Cardiac fibroblast (primary cell): ENCODE data around the gene POLE3.
A peak's percentile ranks its signal among the peaks of the same experiment; 100 is the strongest.

ENCODE experiments used
- DNase-seq, 2 donors: peaks; one replicate each; pipeline versions ENCODE4 v3.0.0 to v3.0.0-alpha.2; 2010; ENCODE audit warnings: low read depth in 2 of 2
- H3K4me3 ChIP-seq, 2 donors: replicated peaks in 1 of 2; 1 replicate in 1 of 2; 2 replicates in 1 of 2; pipeline ENCODE4 v1.5.1; 2011; ENCODE audit warnings: low read depth in 2 of 2, low read length in 2 of 2, mild to moderate bottlenecking in 2 of 2, moderate library complexity in 1 of 2
- TF ChIP-seq, protein P1 (sequence below): IDR thresholded peaks from one replicate; pipeline ENCODE4 v1.5.1; 2011; ENCODE audit warnings: low read depth, mild to moderate bottlenecking, low read length, inconsistent platforms

The POLE3 gene

DNA sequence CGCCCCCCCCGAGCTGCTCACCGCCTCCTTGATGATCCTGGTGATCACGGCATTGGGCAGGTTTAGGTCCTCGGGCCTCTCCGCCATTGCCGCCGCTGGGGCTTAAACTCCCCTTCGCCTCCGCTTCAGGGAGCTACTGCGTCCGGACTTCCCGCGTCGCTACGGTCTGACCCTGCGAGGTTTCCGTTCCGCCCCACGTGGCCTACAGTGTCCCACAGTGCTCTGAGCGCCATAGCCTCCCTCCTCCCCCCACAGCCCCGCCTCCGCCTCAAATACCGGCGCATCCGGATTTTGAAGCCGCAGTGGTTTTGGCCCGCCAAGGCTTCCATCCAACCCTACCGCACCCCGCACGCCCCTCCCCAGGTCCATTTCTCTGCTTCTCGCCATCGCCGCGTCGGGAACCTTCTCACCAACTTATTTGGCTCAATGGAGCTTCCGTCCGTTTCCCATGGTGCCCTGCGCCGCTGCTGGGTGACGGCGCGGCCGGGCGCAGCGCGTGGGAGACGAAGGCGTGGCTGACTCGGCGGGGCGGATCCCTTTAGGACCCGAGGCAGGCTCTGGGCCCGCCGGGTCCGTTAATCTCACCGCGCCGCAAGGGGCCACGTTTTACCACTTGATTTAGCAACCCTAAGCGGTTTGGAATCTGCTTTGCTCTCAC is at the start of gene POLE3, which contains the start of gene C9orf43:
Gene POLE3 (minus strand): TSS at position 469 of the 658 bp plus-strand sequence. CDS start 382 bp downstream, at position 87.
Gene C9orf43 (plus strand): TSS at position 541 of the 658 bp plus-strand sequence. CDS start 2,747 bp downstream, outside the sequence.
- TF ChIP-seq, protein P1, sequence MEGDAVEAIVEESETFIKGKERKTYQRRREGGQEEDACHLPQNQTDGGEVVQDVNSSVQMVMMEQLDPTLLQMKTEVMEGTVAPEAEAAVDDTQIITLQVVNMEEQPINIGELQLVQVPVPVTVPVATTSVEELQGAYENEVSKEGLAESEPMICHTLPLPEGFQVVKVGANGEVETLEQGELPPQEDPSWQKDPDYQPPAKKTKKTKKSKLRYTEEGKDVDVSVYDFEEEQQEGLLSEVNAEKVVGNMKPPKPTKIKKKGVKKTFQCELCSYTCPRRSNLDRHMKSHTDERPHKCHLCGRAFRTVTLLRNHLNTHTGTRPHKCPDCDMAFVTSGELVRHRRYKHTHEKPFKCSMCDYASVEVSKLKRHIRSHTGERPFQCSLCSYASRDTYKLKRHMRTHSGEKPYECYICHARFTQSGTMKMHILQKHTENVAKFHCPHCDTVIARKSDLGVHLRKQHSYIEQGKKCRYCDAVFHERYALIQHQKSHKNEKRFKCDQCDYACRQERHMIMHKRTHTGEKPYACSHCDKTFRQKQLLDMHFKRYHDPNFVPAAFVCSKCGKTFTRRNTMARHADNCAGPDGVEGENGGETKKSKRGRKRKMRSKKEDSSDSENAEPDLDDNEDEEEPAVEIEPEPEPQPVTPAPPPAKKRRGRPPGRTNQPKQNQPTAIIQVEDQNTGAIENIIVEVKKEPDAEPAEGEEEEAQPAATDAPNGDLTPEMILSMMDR = no peak
- H3K4me3 ChIP-seq = peak within 1 kb of the TSS; percentile 87 to 96
- peak; percentile 97 for DNase-seq

DNA sequence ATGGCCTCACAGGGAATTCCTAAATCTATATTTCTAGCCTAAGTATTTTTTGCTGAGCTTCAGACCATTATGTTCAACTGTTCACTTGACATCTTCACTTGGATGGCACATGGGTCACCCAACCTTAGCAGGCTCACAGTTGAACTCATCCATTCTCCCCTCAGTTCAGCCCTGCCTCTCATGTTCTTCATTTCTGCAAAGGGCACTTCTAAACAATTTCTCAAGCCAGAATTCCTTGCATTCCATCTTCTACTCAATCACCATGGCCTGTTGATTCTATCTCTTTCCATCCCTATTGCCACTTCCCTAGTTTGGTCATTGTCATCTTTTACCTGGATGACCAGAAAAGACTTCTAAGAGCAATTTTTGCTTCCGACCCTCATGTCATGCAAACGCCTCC is 45.8 kb upstream of the POLE3 start:
- no peak overlapping the region for H3K4me3 ChIP-seq
- peak; percentile 16 to 40 for DNase-seq
- TF ChIP-seq, protein P1 = no peak

DNA sequence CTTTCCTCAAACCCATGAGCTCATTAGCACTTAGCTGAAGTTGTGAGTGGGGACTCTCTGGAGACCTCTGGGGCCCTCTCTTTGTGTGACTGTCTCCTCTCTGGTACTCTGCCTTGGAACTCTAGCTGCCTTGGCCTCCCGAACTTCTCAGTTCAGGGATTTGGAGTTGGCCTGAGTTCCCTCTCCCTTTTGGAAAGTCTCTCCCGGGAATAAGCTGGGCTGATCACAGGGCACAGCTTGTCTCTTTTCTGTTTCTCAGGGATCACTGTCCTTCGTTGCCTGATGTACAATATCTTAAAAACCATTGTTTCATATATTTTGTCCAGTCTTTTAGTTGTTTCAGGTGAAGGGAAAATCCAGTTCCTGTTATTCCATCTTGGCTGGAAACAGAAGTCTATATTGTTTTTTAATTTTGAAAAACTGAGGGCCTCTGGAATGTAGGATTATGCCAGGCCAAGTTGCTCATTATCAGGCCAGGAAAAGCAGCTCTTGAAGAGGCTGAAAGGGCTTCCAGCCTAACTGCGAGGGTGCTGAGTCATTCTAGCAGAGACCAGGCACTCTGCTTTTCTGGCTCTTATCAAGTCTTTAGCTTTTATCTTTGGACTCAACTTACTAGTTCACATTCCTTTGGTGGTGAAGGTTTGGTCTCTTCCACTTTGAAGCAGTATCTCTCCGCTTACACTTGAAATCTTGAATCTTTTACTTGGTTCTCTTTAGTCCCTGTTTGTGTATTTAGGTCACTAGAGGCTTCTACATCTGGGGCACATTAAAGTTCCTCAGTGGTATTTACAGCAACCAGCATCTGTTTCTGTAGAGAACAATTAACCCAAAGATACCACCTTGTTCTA is 44.7 kb upstream of the POLE3 start:
- TF ChIP-seq, protein P1 = no peak
- H3K4me3 ChIP-seq = no peak overlapping the region
- DNase-seq = peak; percentile 83 to 94

DNA sequence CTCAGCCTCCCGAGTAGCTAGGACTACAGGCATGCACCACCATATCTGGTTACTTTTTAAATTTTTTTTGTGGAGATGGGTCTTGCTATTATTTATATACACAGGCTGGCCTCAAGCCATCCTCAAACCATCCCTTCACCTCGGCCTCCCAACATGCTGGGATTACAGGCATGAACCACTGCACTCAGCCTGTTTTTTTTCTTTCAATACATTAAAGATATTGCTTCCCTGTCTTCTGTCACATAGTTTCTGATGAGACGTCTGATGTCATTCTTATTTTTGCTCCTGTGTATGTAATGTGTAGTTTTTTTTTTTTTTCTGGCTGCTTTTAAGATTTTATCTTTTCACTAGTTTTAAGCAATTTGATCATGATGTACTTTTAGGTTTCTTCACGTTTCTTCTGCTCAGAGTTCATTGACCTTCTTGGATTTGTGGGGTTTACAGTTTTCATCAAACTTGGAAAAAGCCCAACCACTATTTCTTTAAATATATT is 41.7 kb upstream of the POLE3 start:
- H3K4me3 ChIP-seq = no peak overlapping the region
- TF ChIP-seq, protein P1 = no peak
- DNase-seq = no peak

GRCh38 chr9:113449376-113449775 is 38.9 kb upstream of the POLE3 start:
- H3K4me3 ChIP-seq = no peak overlapping the region
- TF ChIP-seq, protein P1 = no peak
- DNase-seq = no peak

- peak; percentile 71 to 73 for DNase-seq
- no peak overlapping the region for H3K4me3 ChIP-seq
- TF ChIP-seq, protein P1 = peak; percentile 34
These were observed 35.9 kb upstream of the POLE3 start for GRCh38 chr9:113446323-113446740.
